ENCODE measurements around the gene DHTKD1.
"Not testable (repeated sequence)": the region's sequence is repeated elsewhere in the genome, so short reads cannot be mapped to it uniquely, and the experiment has no call there.

DHTKD1 gene

GRCh38 chr10:12056748-12057147 lies 12.0 kb upstream of the DHTKD1 start:
- Histone ChIP-seq H3K27me3 (no peaks in the 10 kb centered on the region), H3K36me3 (no peaks in the 10 kb centered on the region), H3K9me3 (no peaks in the 10 kb centered on the region), H3K4me3 (ENCODE audit: low read depth, low read length) (no peak overlapping the region), H3K4me1 (peaks cover 5% of the 10 kb centered on the region; the same call in 1 of the 2 replicates)
- DNase-seq: no peak
- TF ChIP-seq CTCF (IDR thresholded peaks at IDR 0.05; ENCODE audit: low read depth, low read length): no peak

GRCh38 chr10:12061124-12061523 lies 7.6 kb upstream of the DHTKD1 start:
- no peaks in the 10 kb centered on the region for H3K27me3 ChIP-seq
- no peaks in the 10 kb centered on the region for H3K36me3 ChIP-seq
- no peak for TF ChIP-seq CTCF (IDR thresholded peaks at IDR 0.05; ENCODE audit: low read depth, low read length)
- no peak for DNase-seq
- H3K9me3 ChIP-seq: no peaks in the 10 kb centered on the region
- H3K4me1 ChIP-seq: no peaks in the 10 kb centered on the region
- H3K4me3 ChIP-seq (ENCODE audit: low read depth, low read length): no peak overlapping the region

GRCh38 chr10:12062754-12063482 lies 5.8 kb upstream of the DHTKD1 start:
- no peaks in the 10 kb centered on the region for H3K9me3 ChIP-seq
- no peak for DNase-seq
- H3K27me3 ChIP-seq: no peaks in the 10 kb centered on the region
- H3K4me3 ChIP-seq (ENCODE audit: low read depth, low read length): no peak overlapping the region
- no peaks in the 10 kb centered on the region for H3K4me1 ChIP-seq
- H3K36me3 ChIP-seq: no peaks in the 10 kb centered on the region
- TF ChIP-seq CTCF (IDR thresholded peaks at IDR 0.05; ENCODE audit: low read depth, low read length): no peak

GRCh38 chr10:12063483-12063818 lies 5.3 kb upstream of the DHTKD1 start:
- H3K4me1 ChIP-seq: peaks cover 3% of the 10 kb centered on the region; the same call in 1 of the 2 replicates
- no peak overlapping the region for H3K4me3 ChIP-seq (ENCODE audit: low read depth, low read length)
- H3K9me3 ChIP-seq: no peaks in the 10 kb centered on the region
- no peaks in the 10 kb centered on the region for H3K27me3 ChIP-seq
- TF ChIP-seq CTCF (IDR thresholded peaks at IDR 0.05; ENCODE audit: low read depth, low read length): no peak
- H3K36me3 ChIP-seq: no peaks in the 10 kb centered on the region
- no peak for DNase-seq

- DNase-seq: no peak
- H3K4me3 ChIP-seq (ENCODE audit: low read depth, low read length): no peak overlapping the region
- H3K36me3 ChIP-seq: no peaks in the 10 kb centered on the region
- no peaks in the 10 kb centered on the region for H3K9me3 ChIP-seq
- no peaks in the 10 kb centered on the region for H3K27me3 ChIP-seq
- peaks cover 3% of the 10 kb centered on the region; the same call in 1 of the 2 replicates for H3K4me1 ChIP-seq
- no peak for TF ChIP-seq CTCF (IDR thresholded peaks at IDR 0.05; ENCODE audit: low read depth, low read length)
Observed at GRCh38 chr10:12067336-12067735, 1.4 kb upstream of the DHTKD1 start.

- not testable (repeated sequence) for H3K9me3 ChIP-seq; H3K36me3 ChIP-seq; H3K4me1 ChIP-seq; H3K27me3 ChIP-seq; DNase-seq; H3K4me3 ChIP-seq (ENCODE audit: low read depth, low read length)
Observed at GRCh38 chr10:12071441-12071840, 2.7 kb downstream of the DHTKD1 start.

Measured in BE2C (cell line).